Loucy (cell line): ENCODE data around the gene LRP2BP.

Experiments used
- H2AFZ ChIP-seq: fragments of 200-600 bp; sonication (generic); 2 replicates; pipeline ENCODE4 v1.6.0; 2016; ENCODE audit warnings: antibody characterized with exemption, mild to moderate bottlenecking, low read length, moderate library complexity
- H3F3A ChIP-seq: fragments of 200-600 bp; 2 replicates; pipeline ENCODE4 v1.6.0; 2016; ENCODE audit warnings: antibody characterized with exemption, low read depth, mild to moderate bottlenecking
- H3K27me3 ChIP-seq: fragments of 200-600 bp; sonication (generic); 2 replicates; pipeline ENCODE4 v1.6.1; 2014; ENCODE audit warnings: low read length, mild to moderate bottlenecking; ENCODE audit not compliant: insufficient read depth, poor library complexity, severe bottlenecking
- H3K36me3 ChIP-seq: fragments of 200-600 bp; sonication (generic); 2 replicates; pipeline ENCODE4 v1.6.1; 2016; ENCODE audit warnings: low read length; ENCODE audit not compliant: insufficient read depth
- H3K4me1 ChIP-seq: fragments of 200-600 bp; sonication (generic); 2 replicates; pipeline ENCODE4 v1.5.1; 2014; ENCODE audit warnings: low read length, mild to moderate bottlenecking; ENCODE audit not compliant: insufficient read depth, poor library complexity, severe bottlenecking
- H3K4me2 ChIP-seq: fragments of 200-600 bp; sonication (generic); 2 replicates; pipeline ENCODE4 v1.6.0; 2014; ENCODE audit warnings: antibody characterized with exemption, low read length, low read depth, mild to moderate bottlenecking; ENCODE audit not compliant: poor library complexity, severe bottlenecking
- H3K4me3 ChIP-seq: fragments of 200-600 bp; sonication (generic); 2 replicates; pipeline ENCODE4 v1.5.1; 2014; ENCODE audit warnings: low read length, mild to moderate bottlenecking, mixed read lengths; ENCODE audit not compliant: poor library complexity, severe bottlenecking
- H3K79me2 ChIP-seq: fragments of 200-600 bp; sonication (generic); 2 replicates; pipeline ENCODE4 v1.6.1; 2014; ENCODE audit warnings: low read length; ENCODE audit not compliant: insufficient read depth
- H3K9ac ChIP-seq: fragments of 200-600 bp; sonication (generic); 2 replicates; pipeline ENCODE4 v1.6.0; 2014; ENCODE audit warnings: mild to moderate bottlenecking, low read depth, low read length, moderate library complexity; ENCODE audit not compliant: poor library complexity, severe bottlenecking
- H3K9me2 ChIP-seq: fragments of 200-600 bp; sonication (generic); replicated peaks from 2 replicates; pipeline ENCODE4 v1.6.1; 2016; ENCODE audit warnings: low read depth, low read length, mixed read lengths
- H3K9me3 ChIP-seq: fragments of 200-600 bp; sonication (generic); 2 replicates; pipeline ENCODE4 v1.6.1; 2014; ENCODE audit warnings: mild to moderate bottlenecking, antibody characterized with exemption, low read length, low read depth; ENCODE audit not compliant: insufficient read depth
- H4K20me1 ChIP-seq: fragments of 200-600 bp; sonication (generic); 2 replicates; pipeline ENCODE4 v1.6.0; 2014; ENCODE audit warnings: antibody characterized with exemption, low read length, mild to moderate bottlenecking; ENCODE audit not compliant: insufficient read depth, poor library complexity, severe bottlenecking
- CTCF ChIP-seq: fragments of 200-600 bp; sonication (generic); conservative IDR thresholded peaks from 2 replicates; pipeline ENCODE4 v1.5.1; 2014; ENCODE audit warnings: mild to moderate bottlenecking, antibody characterized with exemption, low read length
- EZH2phosphoT487 ChIP-seq: fragments of 200-600 bp; IDR thresholded peaks from 2 replicates; pipeline ENCODE4 v1.6.1; 2018; ENCODE audit warnings: antibody characterized with exemption, mild to moderate bottlenecking, moderate library complexity, borderline replicate concordance

LRP2BP gene

GRCh38 chr4:185395238-185395955 is at the start of gene LRP2BP:
Gene LRP2BP (minus strand): TSS chr4:185395924. CDS start chr4:185378186, 17,738 bp downstream.
- H2AFZ ChIP-seq = peak within 1 kb of the TSS; percentile 92
- peaks cover 41% of the 10 kb centered on the region for H3K4me1 ChIP-seq
- peaks cover 2% of the 10 kb centered on the region; the same call in 1 of the 2 replicates for H3F3A ChIP-seq
- no peaks in the 10 kb centered on the region for H3K27me3 ChIP-seq
- H3K9me2 ChIP-seq = no peaks in the 10 kb centered on the region
- no peaks in the 10 kb centered on the region for H3K9me3 ChIP-seq
- TF ChIP-seq CTCF = no peak
- TF ChIP-seq EZH2phosphoT487 = no peak
- peak within 1 kb of the TSS; percentile 78 for H3K4me3 ChIP-seq
- peak within 1 kb of the TSS; percentile 90 for H3K4me2 ChIP-seq
- peaks cover 38% of the 10 kb centered on the region for H3K79me2 ChIP-seq
- H3K9ac ChIP-seq = peak within 1 kb of the TSS; percentile 88
- peaks cover 3% of the 10 kb centered on the region; the same call in 1 of the 2 replicates for H3K36me3 ChIP-seq
- H4K20me1 ChIP-seq = peaks cover 6% of the 10 kb centered on the region

DNA sequence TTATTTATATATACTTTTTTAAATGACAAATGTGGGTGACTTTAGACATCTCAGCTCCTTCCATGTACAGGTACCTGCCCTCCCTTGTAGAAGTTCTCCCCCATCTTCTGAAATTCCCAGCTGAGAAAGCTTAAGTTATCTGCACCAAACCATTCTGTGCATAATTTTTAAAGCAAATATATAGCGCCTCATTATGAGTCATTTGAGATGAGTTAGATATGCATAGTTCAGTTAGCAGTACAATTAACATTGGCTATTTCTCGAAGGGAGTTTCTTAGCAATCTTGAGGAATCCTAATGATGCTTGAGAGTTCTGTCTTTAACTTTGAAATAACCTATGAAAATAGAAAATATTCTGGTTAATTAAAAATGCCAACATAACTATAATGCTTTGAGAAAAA is 49.5 kb upstream of the LRP2BP start:
- no peaks in the 10 kb centered on the region for H3K9me2 ChIP-seq
- TF ChIP-seq EZH2phosphoT487 = no peak
- no peak for TF ChIP-seq CTCF
- no peaks in the 10 kb centered on the region for H3K27me3 ChIP-seq
- H2AFZ ChIP-seq = no peak overlapping the region
- H3K9ac ChIP-seq = no peak overlapping the region
- H3K4me3 ChIP-seq = no peak overlapping the region
- no peaks in the 10 kb centered on the region for H3K79me2 ChIP-seq
- no peak overlapping the region for H3K4me2 ChIP-seq
- no peaks in the 10 kb centered on the region for H4K20me1 ChIP-seq
- H3K36me3 ChIP-seq = no peaks in the 10 kb centered on the region
- no peaks in the 10 kb centered on the region for H3K4me1 ChIP-seq
- H3F3A ChIP-seq = no peaks in the 10 kb centered on the region
- no peaks in the 10 kb centered on the region for H3K9me3 ChIP-seq

DNA sequence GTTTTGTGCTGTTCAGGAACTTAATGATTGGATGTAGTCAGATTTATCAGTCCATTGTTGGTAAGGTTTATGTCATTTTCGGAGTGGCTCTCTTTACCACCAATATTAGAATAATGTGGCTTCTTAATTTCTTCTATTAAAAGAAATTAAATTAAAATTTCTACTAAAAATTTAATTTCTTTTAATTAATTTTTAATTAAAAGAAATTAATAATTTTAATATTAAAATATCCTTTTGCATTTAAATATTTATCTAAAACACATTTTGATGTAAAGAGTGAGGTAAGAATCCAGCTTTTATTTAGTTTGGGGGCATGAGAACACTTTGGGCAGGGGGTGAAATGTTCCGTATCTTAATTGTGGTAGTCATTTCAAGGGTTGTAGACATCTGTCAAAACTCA is 45.8 kb upstream of the LRP2BP start:
- TF ChIP-seq EZH2phosphoT487 (no peak), CTCF (no peak)
- H3K9ac ChIP-seq = no peak overlapping the region
- H3K4me1 ChIP-seq = no peaks in the 10 kb centered on the region
- H3K9me2 ChIP-seq = no peaks in the 10 kb centered on the region
- H3K27me3 ChIP-seq = no peaks in the 10 kb centered on the region
- H3K4me2 ChIP-seq = no peak overlapping the region
- H3K36me3 ChIP-seq = no peaks in the 10 kb centered on the region
- no peaks in the 10 kb centered on the region for H3K9me3 ChIP-seq
- H3F3A ChIP-seq = no peaks in the 10 kb centered on the region
- H2AFZ ChIP-seq = no peak overlapping the region
- no peaks in the 10 kb centered on the region for H4K20me1 ChIP-seq
- no peak overlapping the region for H3K4me3 ChIP-seq
- H3K79me2 ChIP-seq = no peaks in the 10 kb centered on the region
